HepG2 (cell line): ENCODE results near the gene CD300LF. TPM values are rescaled to one million over a fixed set of nuclear protein-coding genes. Genes with fewer than 3 reads are reported as not detected.
A peak's percentile ranks its signal among the peaks of the same experiment; 100 is the strongest.

Experiments used
- EED ChIP-seq: sonication (generic); formaldehyde crosslinking; IDR thresholded peaks from 2 replicates; pipeline ENCODE4 v1.5.0; 2020; ENCODE audit warnings: mild to moderate bottlenecking, missing genetic modification reagents
- GPN1 ChIP-seq: sonication (generic); formaldehyde crosslinking; IDR thresholded peaks from 2 replicates; pipeline ENCODE4 v1.5.1; 2020; ENCODE audit warnings: missing genetic modification reagents, borderline replicate concordance
- HNF4G ChIP-seq, 2 experiments: sonication (generic) in 1 of 2; formaldehyde crosslinking in 1 of 2; IDR thresholded peaks; 2 replicates each; pipeline versions ENCODE4 v1.4.0 to v1.6.1; 2011 to 2020; ENCODE audit warnings: borderline replicate concordance in 2 of 2, low read depth in 2 of 2, mild to moderate bottlenecking in 2 of 2, low read length in 1 of 2, missing genetic modification reagents in 1 of 2, moderate library complexity in 1 of 2
- MIER2 ChIP-seq: IDR thresholded peaks from 2 replicates; pipeline ENCODE4 v1.6.1; 2016; ENCODE audit warnings: missing biosample characterization, missing genetic modification reagents
- RARA ChIP-seq: IDR thresholded peaks from 2 replicates; pipeline ENCODE4 v1.6.1; 2016; ENCODE audit warnings: missing genetic modification reagents, missing compliant biosample characterization
- RFX3 ChIP-seq: IDR thresholded peaks from 2 replicates; pipeline ENCODE4 v1.6.1; 2016; ENCODE audit warnings: missing biosample characterization, missing genetic modification reagents
- SIX4 ChIP-seq: sonication (generic); formaldehyde crosslinking; IDR thresholded peaks from 2 replicates; pipeline ENCODE4 v1.4.0; 2020; ENCODE audit warnings: missing genetic modification reagents
- SNAPC4 ChIP-seq: sonication (generic); formaldehyde crosslinking; IDR thresholded peaks from 2 replicates; pipeline ENCODE4 v1.4.0; 2020; ENCODE audit warnings: mild to moderate bottlenecking, missing genetic modification reagents
- SP2 ChIP-seq: sonication (generic); formaldehyde crosslinking; IDR thresholded peaks from 2 replicates; pipeline ENCODE4 v1.5.1; 2020; ENCODE audit warnings: mild to moderate bottlenecking, missing genetic modification reagents
- ZNF225 ChIP-seq: sonication (generic); formaldehyde crosslinking; IDR thresholded peaks from 2 replicates; pipeline ENCODE4 v1.4.0; 2020; ENCODE audit warnings: mild to moderate bottlenecking, missing genetic modification reagents
- ZNF230 ChIP-seq: sonication (generic); formaldehyde crosslinking; IDR thresholded peaks from 2 replicates; pipeline ENCODE4 v1.4.0; 2020; ENCODE audit warnings: mild to moderate bottlenecking, missing genetic modification reagents
- ZNF263 ChIP-seq: sonication (generic); formaldehyde crosslinking; IDR thresholded peaks from 2 replicates; pipeline ENCODE4 v1.4.0; 2020; ENCODE audit warnings: missing genetic modification reagents
- polyA plus RNA-seq, 8 experiments: library from polyadenylated mRNA; depleted of rRNA in 3 of 8; stranded (reverse) in 7 of 8; unstranded in 1 of 8; fragments of >200 nt; fragmentation: Illumina TruSeq in 4 of 8; extraction: Trizol in 4 of 8; gene quantifications; 2 replicates each; pipeline versions ENCODE4 v1.2.1 to v1.2.3, GENCODE V29; 2011 to 2016; ENCODE audit warnings: low read depth in 4 of 8, missing spikeins in 1 of 8, mixed read lengths in 1 of 8; ENCODE audit not compliant: insufficient read depth in 1 of 8
- total RNA-seq, 5 experiments: library from RNA; depleted of rRNA; stranded (reverse); fragments of >200 nt; fragmentation: Illumina TruSeq; extraction: Trizol; gene quantifications; 2 replicates each; pipeline ENCODE4 v1.2.3, GENCODE V29; 2016; ENCODE audit warnings: low read depth in 1 of 5
- TF ChIP-seq, protein P1 (sequence below): sonication (generic); formaldehyde crosslinking; IDR thresholded peaks from 2 replicates; pipeline ENCODE4 v1.4.0; 2020; ENCODE audit warnings: low read depth, missing genetic modification reagents
- TF ChIP-seq, protein P2 (sequence below): sonication (generic); formaldehyde crosslinking; IDR thresholded peaks from 2 replicates; pipeline ENCODE4 v1.5.1; 2020; ENCODE audit warnings: missing genetic modification reagents, mild to moderate bottlenecking, borderline replicate concordance
- TF ChIP-seq, protein P3 (sequence below): sonication (generic); formaldehyde crosslinking; IDR thresholded peaks from 2 replicates; pipeline ENCODE4 v1.5.0; 2020; ENCODE audit warnings: mild to moderate bottlenecking, missing genetic modification reagents, borderline replicate concordance

Gene CD300LF
- total and polyA plus RNA-seq, 2 of the 13 experiments (the other 11 are each of a cell fraction or from before 2014, with no cell fraction given), result not detected

DNA sequence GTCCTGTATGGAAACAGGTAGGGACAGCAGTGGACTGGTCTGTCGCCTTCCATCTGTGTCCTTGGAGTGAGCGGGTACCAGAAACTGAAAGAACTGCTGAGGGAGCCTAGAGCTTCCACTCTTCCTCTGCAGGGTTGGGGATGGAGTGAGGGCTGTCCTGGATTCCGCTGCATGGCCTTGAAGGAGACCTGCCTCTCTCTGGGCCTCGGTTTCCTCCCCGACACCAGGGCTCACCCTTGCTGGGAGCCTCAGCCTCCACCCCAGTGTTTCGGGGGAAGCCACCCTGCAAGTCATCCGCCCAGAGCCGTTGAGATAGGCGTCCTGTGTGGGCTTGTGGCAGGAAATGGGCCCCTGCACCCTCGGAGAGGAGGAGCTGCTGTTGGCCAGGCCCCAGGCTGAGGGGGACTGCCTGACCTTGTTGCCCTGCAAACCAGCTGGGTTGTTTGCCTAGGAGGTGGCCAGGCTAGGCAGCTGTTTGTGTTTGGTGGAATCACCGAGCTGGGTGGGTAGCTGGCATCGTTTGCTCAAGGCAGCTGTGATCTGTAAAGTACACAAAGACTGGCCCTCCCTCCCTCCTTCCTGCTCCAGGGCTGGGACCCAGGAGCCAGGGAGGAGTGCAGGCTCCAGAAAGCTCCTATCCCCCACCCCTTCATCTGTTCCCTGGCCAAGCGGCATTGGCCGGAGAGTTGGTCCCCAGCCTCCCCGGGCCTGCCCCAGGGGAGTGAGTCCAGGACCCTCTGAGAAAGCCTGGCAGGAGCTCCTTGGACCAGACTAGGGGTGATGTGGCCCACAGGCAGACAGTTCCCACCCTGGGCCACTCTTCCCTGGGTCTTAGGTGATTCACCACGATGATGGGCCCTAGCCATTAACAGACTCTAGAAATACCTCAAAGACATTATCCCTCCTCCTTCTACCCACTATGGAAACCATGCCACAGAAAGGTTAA, 25.6 kb upstream of the CD300LF start (continued):
- TF ChIP-seq SNAPC4 (peak; percentile 34; the same call in 1 of the 2 replicates), HNF4G (IDR thresholded peaks at IDR 0.05; ENCODE audit: borderline replicate concordance, low read depth, low read length) (peak; percentile 26; the same call in 1 of the 2 replicates), HNF4G (CRISPR knock-in tag; IDR thresholded peaks at IDR 0.05; ENCODE audit: borderline replicate concordance, low read depth) (no peak; the same call in 1 of the 2 replicates), MIER2 (peak; percentile 67; the same call in 1 of the 2 replicates), RFX3 (CRISPR knock-in tag) (0 out of 2 replicates have a peak, but pooled peaks have one; percentile 36), ZNF263 (CRISPR knock-in tag) (peak; percentile 81), SP2 (CRISPR knock-in tag) (no peak), EED (CRISPR knock-in tag) (peak; percentile 47; the same call in 1 of the 2 replicates), SIX4 (peak; percentile 76; the same call in 1 of the 2 replicates), ZNF225 (CRISPR knock-in tag) (0 out of 2 replicates have a peak, but pooled peaks have one; percentile 17), ZNF230 (CRISPR knock-in tag) (0 out of 2 replicates have a peak, but pooled peaks have one; percentile 47), RARA (CRISPR knock-in tag) (peak; percentile 67), GPN1 (CRISPR knock-in tag) (0 out of 2 replicates have a peak, but pooled peaks have one; percentile 21)
- TF ChIP-seq, protein P1, sequence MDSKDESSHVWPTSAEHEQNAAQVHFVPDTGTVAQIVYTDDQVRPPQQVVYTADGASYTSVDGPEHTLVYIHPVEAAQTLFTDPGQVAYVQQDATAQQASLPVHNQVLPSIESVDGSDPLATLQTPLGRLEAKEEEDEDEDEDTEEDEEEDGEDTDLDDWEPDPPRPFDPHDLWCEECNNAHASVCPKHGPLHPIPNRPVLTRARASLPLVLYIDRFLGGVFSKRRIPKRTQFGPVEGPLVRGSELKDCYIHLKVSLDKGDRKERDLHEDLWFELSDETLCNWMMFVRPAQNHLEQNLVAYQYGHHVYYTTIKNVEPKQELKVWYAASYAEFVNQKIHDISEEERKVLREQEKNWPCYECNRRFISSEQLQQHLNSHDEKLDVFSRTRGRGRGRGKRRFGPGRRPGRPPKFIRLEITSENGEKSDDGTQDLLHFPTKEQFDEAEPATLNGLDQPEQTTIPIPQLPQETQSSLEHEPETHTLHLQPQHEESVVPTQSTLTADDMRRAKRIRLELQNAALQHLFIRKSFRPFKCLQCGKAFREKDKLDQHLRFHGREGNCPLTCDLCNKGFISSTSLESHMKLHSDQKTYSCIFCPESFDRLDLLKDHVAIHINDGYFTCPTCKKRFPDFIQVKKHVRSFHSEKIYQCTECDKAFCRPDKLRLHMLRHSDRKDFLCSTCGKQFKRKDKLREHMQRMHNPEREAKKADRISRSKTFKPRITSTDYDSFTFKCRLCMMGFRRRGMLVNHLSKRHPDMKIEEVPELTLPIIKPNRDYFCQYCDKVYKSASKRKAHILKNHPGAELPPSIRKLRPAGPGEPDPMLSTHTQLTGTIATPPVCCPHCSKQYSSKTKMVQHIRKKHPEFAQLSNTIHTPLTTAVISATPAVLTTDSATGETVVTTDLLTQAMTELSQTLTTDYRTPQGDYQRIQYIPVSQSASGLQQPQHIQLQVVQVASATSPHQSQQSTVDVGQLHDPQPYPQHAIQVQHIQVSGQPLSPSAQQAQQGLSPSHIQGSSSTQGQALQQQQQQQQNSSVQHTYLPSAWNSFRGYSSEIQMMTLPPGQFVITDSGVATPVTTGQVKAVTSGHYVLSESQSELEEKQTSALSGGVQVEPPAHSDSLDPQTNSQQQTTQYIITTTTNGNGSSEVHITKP, result peak; percentile 89
- TF ChIP-seq, protein P2, sequence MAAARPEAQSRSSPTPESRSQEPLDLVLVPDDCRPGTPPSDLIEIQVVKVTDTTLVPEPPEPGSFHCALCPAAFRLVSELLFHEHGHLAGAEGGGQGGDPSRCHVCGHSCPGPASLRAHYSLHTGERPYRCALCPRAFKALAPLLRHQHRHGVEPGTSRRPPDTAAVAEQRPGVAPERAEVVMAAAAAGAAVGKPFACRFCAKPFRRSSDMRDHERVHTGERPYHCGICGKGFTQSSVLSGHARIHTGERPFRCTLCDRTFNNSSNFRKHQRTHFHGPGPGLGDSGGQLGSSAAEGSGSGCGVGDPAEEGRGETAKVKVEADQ (CRISPR knock-in tag), result no peak
- TF ChIP-seq, protein P3, sequence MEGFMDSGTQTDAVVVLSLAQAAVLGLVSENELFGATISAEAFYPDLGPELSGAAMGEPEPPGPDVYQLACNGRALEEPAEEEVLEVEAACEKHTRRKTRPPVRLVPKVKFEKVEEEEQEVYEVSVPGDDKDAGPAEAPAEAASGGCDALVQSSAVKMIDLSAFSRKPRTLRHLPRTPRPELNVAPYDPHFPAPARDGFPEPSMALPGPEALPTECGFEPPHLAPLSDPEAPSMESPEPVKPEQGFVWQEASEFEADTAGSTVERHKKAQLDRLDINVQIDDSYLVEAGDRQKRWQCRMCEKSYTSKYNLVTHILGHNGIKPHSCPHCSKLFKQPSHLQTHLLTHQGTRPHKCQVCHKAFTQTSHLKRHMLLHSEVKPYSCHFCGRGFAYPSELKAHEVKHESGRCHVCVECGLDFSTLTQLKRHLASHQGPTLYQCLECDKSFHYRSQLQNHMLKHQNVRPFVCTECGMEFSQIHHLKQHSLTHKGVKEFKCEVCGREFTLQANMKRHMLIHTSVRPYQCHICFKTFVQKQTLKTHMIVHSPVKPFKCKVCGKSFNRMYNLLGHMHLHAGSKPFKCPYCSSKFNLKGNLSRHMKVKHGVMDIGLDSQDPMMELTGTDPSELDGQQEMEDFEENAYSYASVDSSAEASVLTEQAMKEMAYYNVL (CRISPR knock-in tag), result peak; percentile 70
